NCI-H446 (cell line): ENCODE results near the gene CDKL4.
"Not testable (repeated sequence)": the region's sequence is repeated elsewhere in the genome, so short reads cannot be mapped to it uniquely, and the experiment has no call there.

Source experiments
- DNase-seq, 2 experiments: peaks; one replicate each; lab custom pipeline; 2025; lab: John Stamatoyannopoulos, UW

CDKL4 gene

GRCh38 chr2:39243469-39244123 lies at the start of gene CDKL4:
TSS of gene CDKL4 (minus strand) at chr2:39243970.
- DNase-seq = peak in 1 of 2 experiments; percentile 3

DNA sequence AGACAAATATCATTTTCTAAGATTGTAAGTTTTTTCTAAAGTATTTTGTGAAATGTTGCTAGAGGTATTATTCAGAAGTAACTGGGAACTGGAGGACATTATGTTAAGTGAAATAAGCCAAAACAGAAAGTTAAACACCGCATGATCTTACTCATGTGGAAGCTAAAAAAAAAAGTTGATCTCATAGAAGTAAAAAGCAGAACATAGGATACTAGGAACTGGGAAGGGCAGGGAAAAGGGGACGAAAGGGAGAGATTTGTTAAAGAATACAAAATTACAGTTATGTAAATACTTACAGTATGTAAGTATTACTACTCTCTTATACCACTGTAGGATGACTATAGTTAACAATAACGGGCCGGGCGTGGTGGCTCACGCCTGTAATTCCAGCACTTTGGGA lies 46.7 kb upstream of the CDKL4 start:
- DNase-seq = no peak

DNA sequence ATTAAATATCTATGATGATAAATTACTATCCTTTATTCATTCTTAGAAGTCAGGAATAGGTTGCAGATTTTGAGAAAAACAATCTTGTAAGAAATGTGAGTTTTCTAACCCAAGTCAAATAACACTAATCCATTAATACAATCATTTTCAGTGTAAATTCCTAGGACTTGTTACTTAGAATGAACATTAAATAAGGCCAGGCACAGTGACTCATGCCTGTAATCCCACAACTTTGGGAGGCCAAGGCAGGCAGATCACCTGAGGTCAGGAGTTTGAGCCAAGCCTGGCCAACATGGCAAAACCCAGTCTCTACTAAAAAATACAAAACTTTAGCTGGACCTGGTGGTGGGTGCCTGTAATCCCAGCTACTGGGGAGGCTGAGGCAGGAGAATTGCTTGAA lies 45.8 kb upstream of the CDKL4 start:
- DNase-seq = no peak

DNA sequence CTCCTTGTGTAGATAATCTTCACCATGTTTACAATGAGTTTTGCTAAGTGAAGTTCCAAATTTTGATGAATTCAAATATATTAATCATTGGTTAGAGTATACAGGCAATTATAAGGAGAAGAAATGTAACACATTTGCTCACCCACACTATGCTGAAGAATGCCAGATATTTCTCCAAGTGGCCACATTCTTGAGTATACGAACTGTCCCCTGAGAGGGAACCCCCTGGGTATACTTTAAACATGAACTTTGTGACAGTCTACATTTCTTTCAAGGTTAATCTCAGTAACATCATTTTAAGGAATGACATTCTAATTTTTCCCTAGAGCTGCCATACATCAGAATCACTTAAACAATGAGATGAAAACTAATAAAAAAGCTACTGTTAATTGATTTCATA lies 39.8 kb upstream of the CDKL4 start:
- DNase-seq = no peak

GRCh38 chr2:39281391-39281790 lies 37.6 kb upstream of the CDKL4 start:
- DNase-seq = no peak

DNA sequence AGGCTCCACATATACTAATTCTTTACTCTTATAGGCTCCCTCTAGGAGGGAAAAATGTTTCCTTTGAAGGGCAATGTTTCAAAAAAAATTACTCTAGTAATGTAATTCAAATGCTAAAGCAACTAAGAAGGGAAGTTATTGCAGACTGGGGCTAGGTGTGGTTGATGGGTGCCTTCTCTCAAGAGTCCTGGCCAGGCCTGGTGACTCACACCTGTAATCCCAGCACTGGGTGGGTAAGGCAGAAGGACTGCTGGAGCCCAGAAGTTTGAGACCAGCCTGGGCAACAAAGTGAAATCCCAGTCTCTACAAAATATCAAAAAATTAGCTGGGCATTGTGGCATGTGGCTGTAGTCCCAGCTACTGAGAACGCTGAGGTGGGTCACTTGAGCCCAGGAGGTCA lies 31.2 kb upstream of the CDKL4 start:
- no peak for DNase-seq

- DNase-seq = no peak
Measured at GRCh38 chr2:39269941-39270340, 26.2 kb upstream of the CDKL4 start.

DNA sequence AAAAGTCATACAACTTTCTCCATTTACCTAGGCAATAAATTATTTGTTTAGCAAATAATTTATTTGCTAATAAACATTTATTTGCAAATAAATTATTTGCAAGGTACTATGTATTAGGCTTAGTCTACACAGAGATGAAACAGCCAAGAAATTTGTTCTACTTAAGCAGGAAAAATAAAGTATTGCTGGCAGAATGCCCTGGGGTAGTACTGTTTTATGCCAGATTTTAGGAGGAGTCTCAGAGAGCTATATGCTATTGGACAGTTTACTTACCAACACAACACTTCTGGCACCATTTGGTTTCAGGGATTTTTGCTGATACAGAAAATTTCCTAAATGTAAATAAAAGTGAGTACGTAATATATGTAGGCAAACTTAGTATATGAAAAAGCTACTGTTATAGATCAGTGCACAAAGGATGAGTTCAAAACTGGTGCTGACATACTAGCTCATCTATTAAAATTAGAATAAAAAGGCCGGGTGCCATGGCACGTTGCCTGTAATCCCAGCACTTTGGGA lies 23.2 kb upstream of the CDKL4 start:
- DNase-seq = peak in 1 of 2 experiments; percentile 29

- DNase-seq = no peak
Measured at GRCh38 chr2:39266139-39266805, 22.5 kb upstream of the CDKL4 start.

- no peak for DNase-seq
Measured at GRCh38 chr2:39265315-39265714, 21.5 kb upstream of the CDKL4 start.

DNA sequence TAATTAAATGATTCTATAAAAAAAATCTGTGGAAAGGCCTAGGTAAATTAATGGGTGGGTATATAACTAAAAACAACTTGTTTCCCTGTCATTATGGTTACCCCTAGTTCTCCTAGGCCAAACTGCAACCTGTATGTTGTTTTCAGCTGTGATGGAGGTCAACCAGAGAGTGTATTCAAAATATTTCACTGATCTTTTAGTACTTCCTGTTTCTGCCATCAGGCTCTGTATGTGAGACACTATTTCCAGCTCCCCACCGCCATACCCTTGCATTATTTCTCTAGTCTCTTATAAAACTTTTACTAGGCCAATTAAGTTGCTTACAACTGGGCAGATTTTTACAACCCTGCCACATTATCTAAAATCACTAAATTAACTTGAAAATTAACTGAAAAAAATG lies 21.0 kb upstream of the CDKL4 start:
- DNase-seq = no peak

GRCh38 chr2:39260087-39260486 lies 16.3 kb upstream of the CDKL4 start:
- no peak for DNase-seq

DNA sequence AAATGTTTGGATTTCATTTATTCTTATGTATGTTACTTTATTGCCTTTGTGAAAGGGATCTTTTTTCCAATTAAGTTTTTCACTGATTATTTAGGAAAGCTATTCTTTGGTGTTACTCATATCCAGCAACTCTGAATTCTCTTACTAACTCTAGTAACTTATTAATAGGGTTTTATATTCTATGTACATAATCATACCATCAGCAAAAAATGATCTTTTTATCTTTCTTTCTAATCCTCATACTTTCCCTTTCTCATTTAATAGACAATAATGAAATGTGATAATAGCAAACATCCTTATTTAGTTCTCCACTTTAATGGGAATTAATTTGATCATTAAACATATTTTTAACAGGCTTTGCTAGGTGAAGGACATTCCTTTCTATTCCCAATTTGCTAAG lies 12.3 kb upstream of the CDKL4 start:
- no peak for DNase-seq

DNA sequence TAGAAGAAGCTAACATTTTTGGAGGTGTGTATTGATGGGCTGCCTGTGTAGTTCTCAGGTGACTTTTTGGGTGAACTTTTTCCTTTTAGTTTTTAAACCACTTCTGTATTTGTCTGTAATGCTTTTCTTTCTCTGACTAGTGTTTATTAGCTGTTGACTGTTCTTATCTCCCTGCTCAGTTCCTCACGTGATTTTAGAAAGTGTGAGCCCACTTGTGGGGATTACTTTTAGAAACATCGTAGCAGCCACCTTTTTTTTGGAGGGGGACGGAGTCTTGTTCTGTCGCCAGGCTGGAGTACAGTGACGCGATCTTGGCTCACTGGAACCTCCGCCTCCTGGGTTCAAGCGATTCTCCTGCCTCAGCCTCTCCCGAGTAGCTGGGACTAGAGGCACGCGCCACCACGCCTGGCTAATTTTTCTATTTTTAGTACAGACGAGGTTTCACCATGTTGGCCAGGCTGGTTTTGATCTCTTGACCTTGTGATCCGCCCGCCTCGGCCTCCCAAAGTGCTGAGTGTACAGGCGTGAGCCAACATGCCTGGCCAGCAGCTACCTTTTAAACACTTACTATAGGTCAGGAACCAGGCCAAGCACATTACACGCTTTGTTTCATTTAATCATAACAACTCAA lies 9.2 kb upstream of the CDKL4 start:
- DNase-seq = no peak

GRCh38 chr2:39247512-39248043 lies 3.8 kb upstream of the CDKL4 start:
- DNase-seq = no peak

- no peak for DNase-seq
Measured at GRCh38 chr2:39246382-39246980, 2.7 kb upstream of the CDKL4 start.

DNA sequence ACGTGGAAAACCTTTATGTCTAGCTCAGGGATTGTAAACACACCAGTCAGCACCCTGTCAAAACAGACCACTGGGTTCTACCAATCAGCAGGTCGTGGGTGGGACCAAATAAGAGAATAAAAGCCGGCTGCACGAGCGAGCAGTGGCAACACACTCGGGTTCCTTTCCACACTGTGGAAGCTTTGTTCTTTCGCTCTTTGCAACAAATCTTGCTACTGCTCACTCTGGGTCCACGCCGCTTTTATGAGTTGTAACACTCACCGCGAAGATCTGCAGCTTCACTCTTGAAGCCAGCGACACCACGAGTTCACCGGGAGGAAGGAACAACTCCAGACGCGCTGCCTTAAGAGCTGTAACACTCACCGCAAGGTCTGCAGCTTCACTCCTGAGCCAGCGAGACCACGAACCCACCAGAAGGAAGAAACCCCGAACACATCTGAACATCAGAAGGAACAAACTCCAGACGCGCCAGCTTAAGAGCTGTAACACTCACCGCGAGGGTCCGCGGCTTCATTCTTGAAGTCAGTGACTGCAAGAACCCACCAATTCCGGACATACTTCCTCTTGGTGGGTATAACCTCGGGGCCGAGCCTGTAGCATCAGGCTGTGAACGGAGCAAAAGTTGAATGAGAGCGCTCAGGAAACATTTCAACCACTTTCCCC lies 1.3 kb upstream of the CDKL4 start:
- DNase-seq = not testable (repeated sequence)

DNA sequence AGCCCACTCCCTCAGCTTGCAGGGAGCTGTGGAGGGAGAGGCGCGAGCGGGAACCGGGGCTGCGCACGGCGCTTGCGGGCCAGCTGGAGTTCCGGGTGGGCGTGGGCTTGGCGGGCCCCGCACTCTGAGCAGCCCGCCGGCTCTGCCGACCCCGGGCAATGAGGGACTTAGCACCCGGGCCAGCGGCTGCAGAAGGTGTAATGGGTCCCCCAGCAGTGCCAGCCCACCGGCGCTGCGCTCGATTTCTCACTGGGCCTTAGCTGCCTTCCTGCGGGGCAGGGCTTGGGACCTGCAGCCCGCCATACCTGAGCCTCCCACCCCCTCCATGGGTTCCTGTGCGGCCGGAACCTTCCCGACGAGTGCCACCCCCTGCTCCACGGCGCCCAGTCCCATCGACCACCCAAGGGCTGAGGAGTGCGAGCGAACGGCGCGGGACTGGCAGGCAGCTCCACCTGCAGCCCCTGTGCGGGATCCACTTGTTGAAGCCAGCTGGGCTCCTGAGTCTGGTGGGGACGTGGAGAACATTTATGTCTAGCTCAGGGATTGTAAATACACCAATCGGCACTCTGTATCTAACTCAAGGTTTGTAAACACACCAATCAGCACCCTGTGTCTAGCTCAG lies 582 bp upstream of the CDKL4 start:
- not testable (repeated sequence) for DNase-seq

GRCh38 chr2:39241588-39241987 lies 2.2 kb downstream of the CDKL4 start:
- DNase-seq = no peak

DNA sequence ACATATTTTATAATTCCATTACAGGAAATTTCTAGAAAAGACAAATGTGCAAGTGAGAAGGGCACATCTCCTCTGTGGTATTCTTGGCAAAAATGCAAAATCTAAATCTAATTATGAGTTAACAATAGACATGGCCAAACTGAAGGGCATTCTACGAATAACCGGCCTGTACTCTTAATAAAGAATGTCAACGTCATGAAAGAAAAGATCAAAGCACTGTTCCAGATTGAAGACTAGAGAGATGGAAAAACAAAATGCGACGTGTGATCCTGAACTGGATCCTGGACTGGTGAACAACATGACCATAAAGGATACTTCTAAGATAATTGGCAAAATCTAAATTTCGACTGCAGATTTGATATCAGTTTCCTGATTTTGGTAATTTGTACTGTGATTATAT lies 3.0 kb downstream of the CDKL4 start:
- DNase-seq = no peak

GRCh38 chr2:39234754-39235153 lies 9.0 kb downstream of the CDKL4 start:
- DNase-seq = no peak

GRCh38 chr2:39232141-39232540 lies 11.6 kb downstream of the CDKL4 start:
- no peak for DNase-seq
